Fibroblast of skin of back (primary cell): ENCODE measurements around the gene OR2W1. TPM values are rescaled to one million over a fixed set of nuclear protein-coding genes. Genes with fewer than 3 reads are reported as not detected.

Experiments
- DNase-seq: peaks from one replicate; pipeline ENCODE4 v3.0.0-alpha.2; 2013
- polyA plus RNA-seq, 2 experiments: library from polyadenylated mRNA; unstranded; fragments of 120-200 nt; gene quantifications; one replicate each; pipeline ENCODE4 v1.2.1, GENCODE V29; 2013; ENCODE audit not compliant: insufficient read length in 2 of 2

OR2W1 gene
- not detected for polyA plus RNA-seq (2013, experiment 1 of 2; ENCODE audit: insufficient read length)
- polyA plus RNA-seq (2013, experiment 2 of 2; ENCODE audit: insufficient read length) = not detected

- DNase-seq = no peak
Measured at GRCh38 chr6:29045075-29045474, at the start of gene OR2W1. OR2W1 (minus strand) TSS chr6:29045175; CDS start chr6:29045175, 0 bp downstream.

- no peak for DNase-seq
Measured at GRCh38 chr6:29092957-29093356, 48.0 kb upstream of the OR2W1 start.

- DNase-seq = no peak
Measured at GRCh38 chr6:29087213-29087612, 42.2 kb upstream of the OR2W1 start, which contains the start of gene OR2B3. OR2B3 (minus strand) TSS chr6:29087313; CDS start chr6:29087248, 65 bp downstream.

- DNase-seq = no peak
Measured at GRCh38 chr6:29082457-29082856, 37.5 kb upstream of the OR2W1 start.

GRCh38 chr6:29081312-29081711 lies 36.3 kb upstream of the OR2W1 start:
- DNase-seq = no peak

- no peak for DNase-seq
Measured at GRCh38 chr6:29079203-29079602, 34.2 kb upstream of the OR2W1 start.

GRCh38 chr6:29071831-29072723 lies 27.1 kb upstream of the OR2W1 start:
- peak; percentile 23 for DNase-seq

- no peak for DNase-seq
Measured at GRCh38 chr6:29051680-29052079, 6.7 kb upstream of the OR2W1 start.

- no peak for DNase-seq
Measured at GRCh38 chr6:29035951-29036350, 9.0 kb downstream of the OR2W1 start.

GRCh38 chr6:29028821-29029220 lies 16.2 kb downstream of the OR2W1 start:
- DNase-seq = no peak

GRCh38 chr6:29025927-29026585 lies 18.9 kb downstream of the OR2W1 start:
- DNase-seq = no peak

- DNase-seq = no peak
Measured at GRCh38 chr6:29021434-29021833, 23.5 kb downstream of the OR2W1 start.

GRCh38 chr6:29019629-29020028 lies 25.3 kb downstream of the OR2W1 start:
- no peak for DNase-seq

- no peak for DNase-seq
Measured at GRCh38 chr6:29017428-29017802, 27.6 kb downstream of the OR2W1 start.

- DNase-seq = peak; percentile 70
Measured at GRCh38 chr6:29016559-29017427, 28.2 kb downstream of the OR2W1 start.

GRCh38 chr6:29014729-29015608 lies 30.0 kb downstream of the OR2W1 start:
- peak; percentile 26 for DNase-seq

GRCh38 chr6:29011276-29011734 lies 33.7 kb downstream of the OR2W1 start:
- peak; percentile 66 for DNase-seq

GRCh38 chr6:29009358-29009757 lies 35.6 kb downstream of the OR2W1 start:
- DNase-seq = no peak

GRCh38 chr6:29008089-29008488 lies 36.9 kb downstream of the OR2W1 start:
- no peak for DNase-seq

- DNase-seq = peak; percentile 69
Measured at GRCh38 chr6:29005183-29005885, 39.6 kb downstream of the OR2W1 start, which contains the start of gene ZNF311. ZNF311 (minus strand) TSS chr6:29005315; CDS start chr6:29003954, 1,361 bp downstream.
